Effector memory CD8-positive, alpha-beta T cell (primary cell): ENCODE results near the gene SH2D1A.
A peak's percentile ranks its signal among the peaks of the same experiment; 100 is the strongest.
"Not testable (repeated sequence)": the region's sequence is repeated elsewhere in the genome, so short reads cannot be mapped to it uniquely, and the experiment has no call there.

Experiments
- ATAC-seq: fragments of 150-1000 bp; cut with Tn5 transposase; replicated peaks from 2 replicates; pipeline ENCODE4 v1.10.0; 2021; ENCODE audit warnings: mild to moderate bottlenecking, moderate library complexity
- DNase-seq, 3 experiments: peaks; one replicate each; pipeline ENCODE4 v3.0.0; 2021
- H3K27ac Mint-ChIP-seq, 2 donors: one replicate each; pipeline ENCODE4 v1.8.0; 2022; ENCODE audit warnings: mild to moderate bottlenecking in 2 of 2, mixed read lengths in 2 of 2, moderate library complexity in 2 of 2
- H3K27me3 Mint-ChIP-seq, 2 donors: one replicate each; pipeline ENCODE4 v1.8.0; 2022; ENCODE audit warnings: mixed read lengths in 2 of 2
- H3K36me3 Mint-ChIP-seq: one replicate; pipeline ENCODE4 v1.8.0; 2022; ENCODE audit warnings: mild to moderate bottlenecking, moderate library complexity, mixed read lengths; ENCODE audit not compliant: insufficient read depth
- H3K4me1 Mint-ChIP-seq, 2 donors: one replicate each; pipeline ENCODE4 v1.8.0; 2022; ENCODE audit warnings: low read depth in 2 of 2, mixed read lengths in 2 of 2
- H3K4me3 Mint-ChIP-seq, 2 donors: one replicate each; pipeline ENCODE4 v1.8.0; 2022; ENCODE audit warnings: mild to moderate bottlenecking in 2 of 2, mixed read lengths in 2 of 2, moderate library complexity in 2 of 2
- H3K9me3 Mint-ChIP-seq, 2 donors: one replicate each; pipeline ENCODE4 v1.8.0; 2022; ENCODE audit warnings: mixed read lengths in 2 of 2

SH2D1A gene

DNA sequence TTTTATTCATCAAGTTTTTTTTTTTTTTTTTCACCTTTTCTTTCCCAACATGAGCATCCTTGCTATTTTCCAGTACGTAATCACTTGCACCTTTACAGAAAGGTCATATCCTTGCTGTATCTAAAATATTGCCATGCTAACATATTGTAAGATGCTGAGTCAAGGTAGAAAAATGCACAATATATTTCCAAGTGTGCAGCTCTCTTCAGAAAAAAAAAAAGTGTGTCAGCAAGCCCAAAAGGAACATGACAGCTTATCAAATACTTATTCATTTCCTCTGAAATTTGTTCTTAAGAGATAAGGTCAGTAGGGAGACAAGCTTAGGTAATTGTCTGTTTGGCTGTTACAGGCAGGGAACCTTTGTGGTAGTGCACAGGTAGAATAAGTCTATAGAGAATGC, 27.0 kb downstream of the SH2D1A start:
- Mint-ChIP-seq H3K9me3 (no peaks in the 10 kb centered on the region), H3K27ac (peak overlapping the region in 1 of 2 donors; percentile 56), H3K4me1 (peaks cover 11 to 29% of the 10 kb centered on the region in 2 donors), H3K27me3 (no peaks in the 10 kb centered on the region), H3K4me3 (no peak overlapping the region), H3K36me3 (peaks cover 55% of the 10 kb centered on the region)
- DNase-seq (no peak), ATAC-seq (no peak)

DNA sequence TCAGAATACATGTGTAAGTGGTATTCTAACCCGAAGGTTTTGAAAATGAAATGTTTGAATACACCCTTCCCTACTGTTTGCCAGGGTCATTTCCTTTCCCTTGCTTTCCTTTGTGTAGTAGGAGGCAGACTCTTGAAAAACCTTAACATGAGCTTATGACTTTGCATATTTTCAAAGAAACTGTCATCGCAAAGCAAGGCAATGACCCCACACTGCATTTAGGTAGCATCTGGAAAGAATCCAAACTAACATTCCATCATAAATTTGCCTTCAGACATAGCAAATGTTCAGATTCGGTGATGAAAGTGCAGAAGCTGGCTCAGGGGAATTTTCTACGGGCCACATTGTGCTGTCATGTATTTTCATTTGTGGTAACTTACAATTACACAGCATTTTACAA, 32.3 kb downstream of the SH2D1A start:
- Mint-ChIP-seq H3K27ac (no peak overlapping the region), H3K27me3 (no peaks in the 10 kb centered on the region), H3K9me3 (no peaks in the 10 kb centered on the region), H3K36me3 (peaks cover 38% of the 10 kb centered on the region), H3K4me3 (no peak overlapping the region), H3K4me1 (peaks cover 7 to 13% of the 10 kb centered on the region in 2 donors)
- no peak for ATAC-seq
- DNase-seq: no peak

- peaks cover 40% of the 10 kb centered on the region for H3K36me3 Mint-ChIP-seq
- no peak overlapping the region for H3K27ac Mint-ChIP-seq
- no peaks in the 10 kb centered on the region for H3K9me3 Mint-ChIP-seq
- ATAC-seq: no peak
- H3K4me3 Mint-ChIP-seq: no peak overlapping the region
- peaks cover 8 to 21% of the 10 kb centered on the region in 2 donors for H3K4me1 Mint-ChIP-seq
- DNase-seq: no peak
- no peaks in the 10 kb centered on the region for H3K27me3 Mint-ChIP-seq
Observed at GRCh38 chrX:124383354-124383753, 37.0 kb downstream of the SH2D1A start.

GRCh38 chrX:124386401-124386800, 40.0 kb downstream of the SH2D1A start:
- Mint-ChIP-seq H3K4me3 (no peak overlapping the region), H3K36me3 (peaks cover 31% of the 10 kb centered on the region), H3K27ac (peak overlapping the region in 1 of 2 donors; percentile 65), H3K27me3 (no peaks in the 10 kb centered on the region), H3K9me3 (no peaks in the 10 kb centered on the region), H3K4me1 (peaks cover 2 to 14% of the 10 kb centered on the region in 2 donors)
- DNase-seq: no peak
- no peak for ATAC-seq

GRCh38 chrX:124388562-124388961, 42.2 kb downstream of the SH2D1A start:
- H3K27me3 Mint-ChIP-seq: no peaks in the 10 kb centered on the region
- DNase-seq: peak; percentile 39 to 52 (median 41)
- H3K4me3 Mint-ChIP-seq: no peak overlapping the region
- H3K36me3 Mint-ChIP-seq: peaks cover 16% of the 10 kb centered on the region
- peak overlapping the region in 1 of 2 donors; percentile 77 for H3K27ac Mint-ChIP-seq
- peak; percentile 76 for ATAC-seq
- no peaks in the 10 kb centered on the region for H3K9me3 Mint-ChIP-seq
- H3K4me1 Mint-ChIP-seq: peaks cover 2 to 14% of the 10 kb centered on the region in 2 donors

GRCh38 chrX:124392794-124393193, 46.4 kb downstream of the SH2D1A start:
- Mint-ChIP-seq H3K9me3 (no peaks in the 10 kb centered on the region), H3K36me3 (peaks cover 6% of the 10 kb centered on the region), H3K4me1 (peaks cover 6 to 26% of the 10 kb centered on the region in 2 donors), H3K27ac (peak overlapping the region in 1 of 2 donors; percentile 64), H3K4me3 (no peak overlapping the region), H3K27me3 (no peaks in the 10 kb centered on the region)
- DNase-seq (no peak), ATAC-seq (no peak)

GRCh38 chrX:124393238-124393637, 46.9 kb downstream of the SH2D1A start:
- H3K27ac Mint-ChIP-seq: peak overlapping the region in 1 of 2 donors; percentile 35
- no peaks in the 10 kb centered on the region for H3K27me3 Mint-ChIP-seq
- no peak for DNase-seq
- no peak for ATAC-seq
- no peak overlapping the region for H3K4me3 Mint-ChIP-seq
- no peaks in the 10 kb centered on the region for H3K9me3 Mint-ChIP-seq
- peaks cover 4 to 25% of the 10 kb centered on the region in 2 donors for H3K4me1 Mint-ChIP-seq
- H3K36me3 Mint-ChIP-seq: peaks cover 3% of the 10 kb centered on the region

DNA sequence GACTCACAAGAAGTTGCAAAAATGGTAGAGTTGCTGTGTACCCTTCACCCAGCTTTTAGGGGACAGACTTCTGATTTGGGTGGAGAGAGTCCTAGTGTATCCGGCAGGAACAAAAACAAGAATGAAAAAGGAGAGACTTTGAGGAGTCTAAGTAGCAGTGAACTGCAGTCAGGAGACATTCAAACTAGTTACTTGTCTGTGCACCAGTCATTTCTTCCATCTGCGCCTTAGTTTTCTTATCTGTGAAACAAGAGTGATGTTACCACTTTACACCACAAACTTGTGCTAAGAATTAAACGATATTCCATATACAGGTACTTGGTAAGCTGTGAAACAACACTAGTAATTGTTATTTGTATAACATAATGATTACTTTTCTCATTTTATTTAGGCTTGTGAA, 47.3 kb downstream of the SH2D1A start:
- ATAC-seq (no peak), DNase-seq (no peak)
- peak overlapping the region in 1 of 2 donors; percentile 35 for H3K27ac Mint-ChIP-seq
- no peaks in the 10 kb centered on the region for H3K9me3 Mint-ChIP-seq
- H3K27me3 Mint-ChIP-seq: no peaks in the 10 kb centered on the region
- H3K4me3 Mint-ChIP-seq: no peak overlapping the region
- peaks cover 3% of the 10 kb centered on the region for H3K36me3 Mint-ChIP-seq
- peaks cover 4 to 22% of the 10 kb centered on the region in 2 donors for H3K4me1 Mint-ChIP-seq

GRCh38 chrX:124395145-124395880, 49.0 kb downstream of the SH2D1A start:
- Mint-ChIP-seq H3K4me1 (peaks cover 4 to 22% of the 10 kb centered on the region in 2 donors), H3K9me3 (no peaks in the 10 kb centered on the region), H3K27me3 (no peaks in the 10 kb centered on the region), H3K27ac (peak overlapping the region; percentile 18 to 56), H3K4me3 (peak overlapping the region; percentile 5 to 65), H3K36me3 (peaks cover 3% of the 10 kb centered on the region)
- DNase-seq (no peak), ATAC-seq (peak; percentile 80)

- H3K36me3 Mint-ChIP-seq: no peaks in the 10 kb centered on the region
- no peak for DNase-seq
- no peak overlapping the region for H3K27ac Mint-ChIP-seq
- H3K4me3 Mint-ChIP-seq: no peak overlapping the region
- no peak for ATAC-seq
- no peaks in the 10 kb centered on the region for H3K27me3 Mint-ChIP-seq
- no peaks in the 10 kb centered on the region for H3K9me3 Mint-ChIP-seq
- H3K4me1 Mint-ChIP-seq: peaks cover 0 to 4% of the 10 kb centered on the region in 2 donors
Observed at GRCh38 chrX:124401696-124402095, 55.3 kb downstream of the SH2D1A start.

DNA sequence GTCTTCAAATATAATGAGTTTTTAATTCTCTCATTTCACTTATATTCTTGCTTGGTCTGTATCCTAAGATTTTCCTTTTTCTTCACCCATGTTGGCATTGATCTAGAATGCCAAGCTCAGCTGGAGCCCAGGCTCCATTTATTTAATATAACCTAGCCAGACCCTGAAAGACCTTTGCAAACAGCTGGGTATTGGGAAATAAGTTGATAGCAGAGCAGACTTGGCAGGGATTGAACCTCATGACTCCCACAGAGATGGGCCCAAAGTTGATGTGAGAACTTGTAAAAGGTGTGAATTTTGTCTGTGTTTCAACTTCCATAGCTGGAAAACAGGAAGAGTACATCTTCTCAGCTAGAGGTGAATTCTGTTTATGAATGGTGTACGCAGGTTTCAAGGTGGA, 59.5 kb downstream of the SH2D1A start:
- Mint-ChIP-seq H3K36me3 (no peaks in the 10 kb centered on the region), H3K9me3 (no peaks in the 10 kb centered on the region), H3K27ac (peak overlapping the region in 1 of 2 donors; percentile 46), H3K4me1 (no peaks in the 10 kb centered on the region), H3K27me3 (no peaks in the 10 kb centered on the region), H3K4me3 (no peak overlapping the region)
- DNase-seq (no peak), ATAC-seq (no peak)

DNA sequence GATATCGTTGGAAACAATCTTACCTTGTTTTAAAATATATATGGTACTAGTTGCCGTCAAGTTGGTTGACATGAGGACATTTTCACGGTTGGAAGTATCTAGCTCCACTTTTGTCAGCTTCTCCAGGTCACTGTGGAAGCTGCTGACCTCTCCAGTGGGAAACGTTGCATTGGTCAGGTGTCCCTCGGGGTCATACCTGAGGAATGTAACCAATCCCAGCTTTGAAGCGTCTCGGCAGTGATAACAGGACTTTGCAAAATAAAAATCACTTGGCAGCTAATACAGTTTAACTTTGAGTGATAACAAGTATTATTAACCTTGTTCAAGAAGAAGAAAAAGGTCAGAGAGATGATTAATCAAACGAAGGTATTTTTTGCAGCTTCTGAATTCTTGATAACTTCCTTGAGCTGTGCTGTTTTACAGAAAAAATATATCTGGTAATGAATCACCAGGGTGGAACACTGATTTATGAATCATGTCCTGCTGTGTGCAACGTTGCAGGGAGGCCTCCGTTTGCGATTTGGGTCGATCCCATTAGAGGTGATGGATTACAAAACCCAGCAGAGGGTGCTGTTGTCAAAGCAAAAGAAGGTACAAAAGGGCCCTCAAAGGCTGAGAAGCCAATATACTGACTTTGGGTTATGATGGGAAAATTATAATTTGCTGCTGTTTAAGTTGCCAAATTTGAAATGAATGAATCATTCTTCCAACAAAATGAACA, 60.1 kb downstream of the SH2D1A start:
- Mint-ChIP-seq H3K4me1 (no peaks in the 10 kb centered on the region), H3K27me3 (no peaks in the 10 kb centered on the region), H3K9me3 (no peaks in the 10 kb centered on the region), H3K4me3 (no peak overlapping the region), H3K36me3 (no peaks in the 10 kb centered on the region), H3K27ac (no peak overlapping the region)
- DNase-seq (peak; percentile 37 to 53 (median 41)), ATAC-seq (peak; percentile 69)

GRCh38 chrX:124407226-124407625, 60.9 kb downstream of the SH2D1A start:
- H3K27ac Mint-ChIP-seq: no peak overlapping the region
- no peak overlapping the region for H3K4me3 Mint-ChIP-seq
- H3K9me3 Mint-ChIP-seq: no peaks in the 10 kb centered on the region
- no peaks in the 10 kb centered on the region for H3K27me3 Mint-ChIP-seq
- DNase-seq: no peak
- H3K4me1 Mint-ChIP-seq: no peaks in the 10 kb centered on the region
- no peak for ATAC-seq
- H3K36me3 Mint-ChIP-seq: no peaks in the 10 kb centered on the region

DNA sequence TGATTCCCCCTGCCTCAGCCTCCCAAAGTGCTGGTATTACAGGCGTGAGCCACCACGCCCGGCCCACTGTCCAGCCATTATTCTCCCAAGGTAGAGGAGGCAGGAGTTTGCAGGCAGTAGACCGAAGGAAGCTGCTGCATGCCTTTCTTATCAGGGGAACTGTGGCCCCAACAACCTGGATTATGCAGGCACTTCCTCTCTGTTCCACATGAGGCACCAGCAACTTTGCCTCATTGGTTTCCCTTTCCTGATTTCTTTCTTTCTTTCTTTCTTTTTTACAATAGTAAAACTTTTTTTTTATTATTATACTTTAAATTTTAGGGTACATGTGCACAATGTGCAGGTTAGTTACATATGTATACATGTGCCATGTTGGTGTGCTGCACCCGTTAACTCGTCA, 62.0 kb downstream of the SH2D1A start:
- not testable (repeated sequence) for DNase-seq, H3K9me3 Mint-ChIP-seq, H3K27ac Mint-ChIP-seq, H3K4me1 Mint-ChIP-seq, H3K36me3 Mint-ChIP-seq, H3K4me3 Mint-ChIP-seq, H3K27me3 Mint-ChIP-seq, ATAC-seq
